Stimulated activated CD8-positive, alpha-beta memory T cell treated with anti-CD3 and anti-CD28 coated beads, Interleukin-12 subunit alpha, Interleukin-12 subunit beta, amount 100 ng/mL, for 24 hours (primary cell): Measurements from ENCODE around the gene PAN3.
"Not testable (repeated sequence)": the region's sequence is repeated elsewhere in the genome, so short reads cannot be mapped to it uniquely, and the experiment has no call there.

ENCODE experiments used
- DNase-seq: peaks from one replicate; pipeline ENCODE4 v3.0.0-alpha.2; 2020; ENCODE audit errors: extremely low read depth

The PAN3 gene

DNA sequence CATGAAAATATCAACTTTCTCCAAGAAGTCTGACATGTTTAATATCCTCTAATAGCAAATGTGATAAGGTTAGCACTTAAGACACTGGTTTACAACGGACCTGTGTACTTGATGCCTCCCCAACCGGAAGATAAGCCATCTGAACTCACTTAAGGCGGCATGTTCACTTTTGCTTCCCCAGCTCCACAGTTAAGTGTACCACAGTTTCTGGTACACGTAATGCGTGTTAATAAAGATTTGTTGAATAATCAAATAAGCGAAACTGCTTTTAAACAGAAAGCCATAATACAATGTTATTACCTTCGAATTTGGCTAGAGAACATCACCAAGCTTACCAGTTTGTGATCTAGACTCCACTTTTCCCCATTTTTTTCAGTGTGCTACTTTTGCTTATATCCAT, 1.4 kb upstream of the PAN3 start:
- DNase-seq: no peak

DNA sequence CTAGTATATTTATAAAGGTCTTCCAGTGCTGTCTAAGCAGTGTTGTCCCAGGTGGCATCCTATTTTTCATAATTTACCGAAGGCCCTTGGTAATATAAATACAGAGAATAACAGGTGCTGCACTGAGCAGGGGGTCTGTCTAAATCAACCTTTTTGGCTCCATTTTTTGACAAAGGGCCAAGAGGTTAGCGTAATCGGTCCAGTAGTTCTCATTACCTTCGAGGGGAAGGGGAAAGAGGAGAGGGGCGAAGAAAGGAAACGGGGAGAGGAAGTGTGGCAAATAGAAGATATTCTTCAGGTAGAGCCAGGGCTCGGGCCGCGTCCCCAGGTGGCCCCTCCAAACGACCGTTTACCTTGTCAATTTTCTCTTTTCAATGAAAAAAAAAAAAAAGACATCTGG, 749 bp upstream of the PAN3 start:
- no peak for DNase-seq

DNA sequence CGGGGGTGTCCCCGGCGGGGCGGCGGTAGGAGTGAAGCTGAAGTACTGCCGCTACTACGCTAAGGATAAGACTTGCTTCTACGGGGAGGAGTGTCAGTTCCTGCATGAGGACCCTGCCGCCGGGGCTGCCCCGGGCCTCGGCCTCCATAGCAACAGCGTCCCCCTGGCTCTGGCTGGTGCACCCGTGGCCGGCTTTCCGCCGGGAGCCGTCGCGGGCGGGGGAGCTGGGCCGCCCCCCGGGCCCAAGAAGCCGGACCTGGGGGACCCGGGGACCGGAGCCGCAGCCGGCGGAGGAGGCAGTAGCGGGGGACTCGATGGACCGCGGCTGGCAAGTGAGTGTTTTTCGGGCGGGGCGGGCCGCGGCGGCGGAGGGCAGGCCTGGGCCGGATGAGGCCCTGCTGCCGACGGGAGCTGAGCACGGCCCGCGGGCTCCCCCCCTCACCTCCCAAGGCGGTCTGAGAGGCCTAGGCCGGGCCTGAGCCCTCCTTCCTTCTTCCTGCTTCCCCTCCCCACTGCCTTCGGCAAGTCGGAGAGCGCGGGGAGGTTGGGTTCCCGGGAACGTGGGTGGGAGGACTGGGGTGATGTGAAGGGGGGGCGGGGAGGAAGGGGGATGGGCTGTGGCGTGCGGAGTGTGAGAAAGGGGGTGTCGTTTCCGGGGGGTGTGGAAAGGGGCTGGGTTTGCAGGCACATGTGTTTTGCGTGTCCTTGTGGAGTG, 568 bp downstream of the PAN3 start:
- peak; percentile 79 for DNase-seq

DNA sequence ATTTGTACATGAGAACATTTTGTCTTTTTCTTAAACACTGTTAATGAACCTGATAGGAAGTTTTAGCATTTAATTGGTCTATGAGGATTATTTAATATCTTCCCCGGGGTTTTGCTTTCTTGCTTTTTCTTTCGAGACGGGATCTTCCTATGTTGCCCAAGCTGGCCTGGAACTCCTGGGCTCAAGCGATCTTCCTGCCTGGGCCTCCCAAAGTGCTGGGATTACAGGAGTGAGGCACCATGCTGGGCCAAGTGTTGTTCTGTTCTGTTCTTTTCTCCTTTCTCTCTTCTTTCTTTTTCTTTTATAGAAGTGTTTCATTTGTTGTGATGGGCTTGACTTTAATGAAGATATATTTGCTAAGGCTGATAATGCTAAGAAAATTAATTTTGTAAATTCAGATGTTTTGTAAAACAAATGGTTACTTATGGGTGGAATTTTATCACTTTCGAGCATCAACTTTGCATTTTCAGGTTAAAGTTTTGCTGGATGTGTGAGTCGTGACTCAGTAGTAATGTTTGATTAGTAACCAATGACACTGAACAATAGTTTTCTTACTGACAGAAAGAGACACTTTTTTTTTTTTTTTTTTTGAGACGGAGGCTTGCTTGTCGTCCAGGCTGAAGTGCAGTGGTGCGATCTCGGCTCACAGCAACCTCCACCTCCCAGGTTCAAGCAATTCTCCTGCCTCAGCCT, 2.2 kb downstream of the PAN3 start:
- DNase-seq: no peak

DNA sequence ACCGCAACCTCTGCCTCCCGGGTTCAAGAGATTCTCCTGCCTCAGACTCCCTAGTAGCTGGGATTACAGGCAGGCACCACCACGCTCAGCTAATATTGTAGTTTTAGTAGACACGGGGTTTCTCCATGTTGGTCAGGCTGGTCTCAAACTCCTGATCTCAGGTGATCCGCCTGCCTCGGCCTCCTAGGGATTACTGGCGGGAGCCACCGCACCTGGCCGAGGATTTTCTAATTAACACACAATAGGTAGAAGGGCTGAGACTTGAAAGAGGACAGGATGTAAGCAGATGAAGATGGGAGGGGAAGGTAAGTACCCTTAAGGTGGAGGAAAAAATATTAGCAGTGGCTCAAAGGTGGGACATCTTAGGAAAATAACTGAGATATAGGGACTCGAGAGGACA, 3.2 kb downstream of the PAN3 start:
- DNase-seq: not testable (repeated sequence)

DNA sequence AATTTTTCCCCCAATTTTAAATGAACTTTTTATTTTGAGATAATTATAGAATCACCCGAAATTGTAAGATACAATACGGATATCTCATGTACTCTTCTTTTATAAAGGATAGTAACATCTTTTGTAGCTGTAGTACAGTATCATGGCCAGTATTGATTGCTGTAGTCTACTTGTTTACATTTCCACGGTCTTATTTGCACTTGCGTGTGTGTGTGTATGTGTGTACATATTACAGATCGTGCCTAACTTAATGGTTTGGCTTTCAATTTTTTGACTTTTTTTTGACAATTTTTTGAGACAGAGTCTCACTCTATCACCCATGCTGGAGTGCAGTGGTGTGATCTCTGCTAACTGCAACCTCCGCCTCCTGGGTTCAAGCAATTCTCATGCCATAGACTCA, 6.7 kb downstream of the PAN3 start:
- no peak for DNase-seq

DNA sequence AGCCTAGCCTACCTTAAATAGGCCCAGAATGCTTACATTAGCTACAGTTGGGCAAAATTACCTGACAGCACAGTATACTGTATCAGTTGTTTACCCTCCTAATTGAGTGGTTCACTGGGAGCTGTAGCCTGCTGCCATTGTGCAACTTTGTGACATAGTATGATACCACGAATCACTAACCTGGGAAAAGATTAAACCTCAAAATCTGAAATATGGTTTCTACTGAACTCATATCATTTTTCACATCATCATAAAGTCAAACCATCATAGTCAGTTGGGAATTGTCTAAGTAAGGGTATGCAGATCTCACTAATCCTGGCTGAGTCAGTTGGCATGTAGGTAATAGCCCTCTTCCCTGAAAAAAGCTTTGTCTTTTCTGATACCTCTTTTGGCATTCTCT, 9.2 kb downstream of the PAN3 start:
- no peak for DNase-seq

DNA sequence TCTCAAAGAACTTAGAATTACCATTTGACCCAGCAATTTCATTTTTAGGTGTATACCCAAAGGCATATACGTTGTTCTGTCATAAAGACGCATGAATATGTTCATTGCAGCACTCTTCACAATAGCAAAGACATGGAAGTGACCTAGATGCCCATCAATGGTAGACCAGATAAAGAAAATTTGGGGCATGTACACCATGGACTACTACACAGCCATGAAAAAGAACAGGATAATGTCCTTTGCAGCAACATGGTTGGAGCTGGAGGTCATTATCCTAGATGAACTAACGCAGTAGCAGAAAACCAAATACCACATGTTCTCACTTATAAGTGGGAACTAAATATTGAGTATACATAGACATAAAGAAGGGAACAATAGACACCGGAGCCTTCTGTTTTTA, 20.7 kb downstream of the PAN3 start:
- no peak for DNase-seq

DNA sequence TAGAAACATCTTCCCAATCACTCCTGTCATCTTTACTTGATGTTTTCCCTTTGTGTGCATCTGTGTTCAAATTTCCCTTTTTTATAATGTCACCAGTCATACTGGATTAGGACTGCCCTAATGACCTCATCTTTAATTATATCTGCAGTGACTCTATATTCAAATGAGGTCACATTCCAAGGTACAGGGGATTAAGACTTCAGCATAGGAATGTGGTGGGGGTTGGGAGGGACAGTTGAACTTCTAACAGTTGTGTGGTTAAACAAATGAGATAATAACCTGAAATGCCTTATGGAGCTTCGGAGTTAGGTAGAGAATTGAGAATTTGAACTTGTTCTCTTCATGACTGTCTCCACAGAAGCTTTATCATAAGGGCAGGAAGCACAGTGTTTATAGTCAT, 23.0 kb downstream of the PAN3 start:
- no peak for DNase-seq

DNA sequence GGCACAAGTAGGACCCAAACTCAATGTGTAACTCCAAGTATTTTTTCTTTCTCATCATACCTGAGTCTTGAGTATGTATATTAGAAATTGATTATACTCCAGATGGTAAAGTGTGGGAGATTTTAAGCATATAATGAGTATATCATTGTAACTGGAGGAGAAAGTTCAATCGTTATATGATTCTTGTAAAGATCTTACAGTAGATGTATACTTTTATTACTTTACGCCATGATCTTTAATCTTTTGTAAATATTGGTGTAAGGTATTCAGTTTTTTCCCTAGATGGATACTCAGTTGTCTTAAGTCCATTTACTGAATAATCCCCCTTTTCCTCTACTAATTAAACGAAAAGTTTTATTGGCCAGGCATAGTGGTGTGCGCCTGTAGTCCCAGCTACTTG, 25.2 kb downstream of the PAN3 start:
- DNase-seq: no peak

DNA sequence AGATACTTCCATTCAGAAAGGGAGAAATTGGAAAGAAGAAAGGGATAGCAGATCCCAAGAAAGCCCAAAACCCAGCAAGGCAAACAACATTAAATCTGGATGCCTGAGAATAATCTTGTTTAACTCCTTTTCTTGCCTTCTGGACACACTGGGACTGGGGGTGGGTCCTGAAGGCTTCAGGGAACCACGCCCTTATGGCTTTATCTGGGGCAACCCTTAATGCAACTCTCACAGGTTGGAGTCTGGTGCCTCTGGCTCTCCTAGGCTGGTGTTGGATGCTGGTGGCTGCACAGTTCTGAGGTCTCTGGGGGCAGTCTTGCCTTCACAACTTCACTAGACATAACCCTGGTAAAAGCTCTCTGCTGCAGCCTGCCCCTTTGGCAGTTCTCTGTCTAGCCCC, 27.9 kb downstream of the PAN3 start:
- DNase-seq: no peak

DNA sequence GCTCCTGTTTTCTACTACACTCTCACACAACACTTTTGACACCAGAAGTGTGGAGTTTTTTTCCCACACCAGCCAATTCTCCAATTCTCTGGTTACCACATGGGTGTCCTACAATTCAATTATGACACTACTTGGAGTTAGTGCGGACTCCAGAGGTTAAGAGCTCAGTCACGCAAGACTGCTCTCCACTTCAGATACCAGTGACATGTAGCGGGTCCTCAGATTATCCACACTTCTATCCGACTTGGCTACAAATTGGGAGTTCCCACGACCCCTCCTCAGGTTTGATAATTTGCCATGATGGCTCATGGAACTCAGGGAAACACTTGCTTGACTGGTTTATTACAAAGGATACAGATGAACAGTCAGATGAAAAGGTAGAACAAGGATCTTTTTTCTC, 32.9 kb downstream of the PAN3 start:
- DNase-seq: no peak

DNA sequence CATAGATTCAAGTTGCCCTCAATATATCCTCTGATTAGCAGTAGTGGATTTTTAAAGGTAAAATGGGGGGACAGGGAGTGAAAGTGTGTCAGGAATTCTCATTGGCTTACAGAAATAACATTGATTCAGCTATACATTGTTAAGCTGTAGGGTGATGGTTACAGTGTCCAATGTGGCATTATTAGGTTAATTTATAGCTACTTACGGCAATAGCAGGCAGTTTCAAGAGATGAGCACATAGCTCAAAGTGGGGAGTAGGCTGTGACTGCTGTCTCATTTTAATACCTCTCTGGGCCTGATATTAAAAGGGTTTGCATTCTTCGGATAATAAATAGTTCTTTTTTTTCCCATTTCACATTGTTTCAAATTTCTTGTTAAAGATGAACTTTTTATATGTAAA, 34.6 kb downstream of the PAN3 start:
- no peak for DNase-seq

DNA sequence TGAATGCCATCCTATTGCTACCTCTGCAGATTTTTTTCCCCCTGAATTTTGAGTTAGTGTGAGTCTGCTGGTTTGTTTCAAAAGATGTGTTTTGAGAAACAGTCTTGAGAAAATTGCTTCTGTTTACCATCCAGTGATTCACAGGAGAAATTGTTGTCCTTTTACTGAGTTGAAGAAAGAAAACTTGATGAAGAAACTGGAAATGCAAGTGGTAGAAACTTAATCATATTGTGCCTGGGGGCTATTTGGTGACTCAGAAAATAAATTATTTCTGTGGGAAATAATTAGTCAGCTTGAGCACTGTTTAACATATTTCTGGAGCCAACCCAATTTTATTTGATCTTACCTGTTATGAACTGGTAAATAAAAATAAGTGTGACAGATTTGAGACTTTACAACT, 35.4 kb downstream of the PAN3 start:
- DNase-seq: no peak

DNA sequence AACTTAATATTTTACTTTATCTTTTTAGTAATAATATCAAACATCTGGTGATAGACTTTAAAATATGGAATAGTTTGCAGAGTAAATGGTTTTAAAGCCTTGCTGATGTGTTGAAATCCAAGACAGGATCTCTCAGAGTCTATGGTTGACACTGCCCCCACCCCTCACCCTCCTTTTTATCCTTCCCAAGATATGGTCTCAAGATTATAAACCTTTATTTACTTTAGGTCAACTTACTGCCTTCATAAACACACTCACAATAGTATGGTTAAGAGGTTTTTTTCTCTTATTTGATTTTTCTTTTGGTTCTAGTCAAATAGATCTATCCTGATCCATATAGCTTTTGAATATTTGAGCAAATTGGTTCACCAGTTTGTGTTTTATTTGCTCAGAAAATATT, 39.0 kb downstream of the PAN3 start:
- DNase-seq: no peak

DNA sequence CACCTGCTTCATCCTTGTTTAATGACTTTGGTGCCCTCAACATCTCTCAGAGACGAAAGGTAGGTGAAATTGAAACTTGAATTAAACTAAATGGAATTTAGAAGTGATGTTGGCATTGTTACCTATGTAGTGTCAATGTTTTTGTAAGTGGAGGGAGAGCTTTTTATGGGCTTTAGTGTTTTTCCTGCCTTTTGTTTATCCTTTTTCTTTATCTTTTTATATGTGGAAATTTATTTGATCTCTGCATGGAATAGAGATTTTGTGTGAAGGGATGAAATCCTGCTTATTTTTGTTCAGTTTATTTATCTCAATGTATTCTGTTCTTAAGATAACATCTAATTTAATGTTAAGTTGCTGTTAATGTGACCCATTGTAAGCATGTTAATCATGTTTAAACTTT, 39.5 kb downstream of the PAN3 start:
- DNase-seq: no peak

DNA sequence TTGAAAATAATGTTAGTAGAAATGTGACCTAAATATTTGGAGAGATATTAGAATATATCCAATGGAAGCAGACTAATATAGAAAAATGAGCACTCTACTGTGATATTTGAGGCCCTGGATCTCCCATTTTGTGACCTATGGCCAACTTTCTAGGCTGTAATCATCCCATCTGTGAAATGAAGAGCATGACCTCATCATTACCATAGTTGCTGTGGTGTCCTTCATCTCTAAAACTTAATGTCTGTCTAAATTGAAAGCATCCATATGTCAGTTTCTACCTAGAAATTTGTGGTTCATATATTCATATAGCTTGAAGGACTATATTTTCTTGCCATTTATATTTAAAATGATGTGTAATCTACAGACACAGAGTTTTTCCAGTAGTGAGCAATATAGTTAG, 41.6 kb downstream of the PAN3 start:
- no peak for DNase-seq

DNA sequence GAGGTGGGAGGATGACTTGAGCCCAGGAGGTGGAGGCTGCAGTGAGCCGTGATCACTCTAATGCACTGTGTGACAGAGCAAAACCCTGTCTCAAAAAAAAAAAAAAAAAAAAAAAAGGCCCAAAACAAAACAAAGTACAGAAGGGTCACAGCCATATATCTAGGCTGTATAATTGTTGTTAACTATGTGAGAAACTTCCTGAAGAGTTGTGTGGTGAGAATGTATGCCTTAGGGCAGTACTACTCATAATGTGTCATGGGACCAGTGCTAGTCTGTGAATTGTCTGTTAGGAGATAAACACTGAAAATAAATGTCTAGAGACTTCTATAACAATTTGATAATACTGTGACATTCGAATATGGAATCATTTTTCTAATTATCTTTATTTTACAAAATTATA, 43.1 kb downstream of the PAN3 start:
- no peak for DNase-seq

DNA sequence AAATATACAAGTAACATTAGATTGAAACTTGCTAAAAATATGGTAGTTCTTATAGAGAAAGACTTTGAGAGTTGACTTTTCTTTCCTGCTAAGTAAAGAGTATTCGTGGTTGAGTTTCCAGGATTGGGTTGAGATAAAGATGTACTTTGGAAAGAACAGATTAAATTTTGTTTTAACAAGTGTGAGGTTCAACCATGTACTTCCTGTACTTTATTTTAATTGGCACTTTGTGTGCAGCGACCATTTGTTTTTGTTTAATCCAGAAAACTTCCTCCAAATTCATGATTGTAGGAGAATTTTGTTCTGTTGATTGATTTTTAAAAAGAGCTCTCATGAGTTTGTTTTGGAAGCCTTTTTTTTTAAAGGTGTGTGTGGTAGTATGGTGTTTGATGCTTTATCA, 46.9 kb downstream of the PAN3 start:
- no peak for DNase-seq

DNA sequence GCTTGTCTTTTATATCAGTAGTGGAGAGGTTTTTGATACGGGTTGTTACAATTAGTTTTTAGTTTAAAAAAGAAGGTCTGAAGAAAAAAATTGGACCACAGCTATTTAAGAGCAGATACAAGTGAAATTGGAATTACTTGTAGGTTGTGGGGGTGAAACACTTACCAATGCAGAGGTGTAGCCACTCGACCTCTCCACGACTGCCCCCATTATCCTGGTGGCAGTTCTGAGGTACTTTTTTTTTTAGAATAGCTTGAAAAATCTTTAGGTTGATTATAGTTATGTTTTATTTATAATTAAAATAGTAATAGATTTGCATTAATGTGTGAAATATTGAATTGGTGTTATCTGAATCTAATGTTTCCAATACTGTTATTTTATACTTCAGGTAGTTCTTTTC, 60.7 kb downstream of the PAN3 start:
- DNase-seq: no peak

DNA sequence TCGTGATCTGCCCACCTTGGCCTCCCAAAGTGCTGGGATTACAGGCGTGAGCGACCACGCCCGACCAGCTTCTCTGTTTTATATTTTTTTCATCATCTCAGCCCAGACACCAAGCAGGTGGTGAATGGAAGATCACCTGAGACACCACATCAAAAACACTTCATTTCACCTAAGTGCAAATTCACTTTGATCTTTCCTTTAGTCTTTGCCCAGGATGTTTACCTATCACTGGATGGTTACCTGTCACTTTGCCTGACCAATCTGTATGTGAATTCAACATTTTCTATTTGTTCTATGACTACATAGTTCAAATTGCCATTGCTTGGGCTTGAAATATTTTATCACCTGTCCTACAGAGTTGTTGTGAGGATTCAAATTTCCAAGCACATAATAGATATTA, 65.7 kb downstream of the PAN3 start:
- no peak for DNase-seq

DNA sequence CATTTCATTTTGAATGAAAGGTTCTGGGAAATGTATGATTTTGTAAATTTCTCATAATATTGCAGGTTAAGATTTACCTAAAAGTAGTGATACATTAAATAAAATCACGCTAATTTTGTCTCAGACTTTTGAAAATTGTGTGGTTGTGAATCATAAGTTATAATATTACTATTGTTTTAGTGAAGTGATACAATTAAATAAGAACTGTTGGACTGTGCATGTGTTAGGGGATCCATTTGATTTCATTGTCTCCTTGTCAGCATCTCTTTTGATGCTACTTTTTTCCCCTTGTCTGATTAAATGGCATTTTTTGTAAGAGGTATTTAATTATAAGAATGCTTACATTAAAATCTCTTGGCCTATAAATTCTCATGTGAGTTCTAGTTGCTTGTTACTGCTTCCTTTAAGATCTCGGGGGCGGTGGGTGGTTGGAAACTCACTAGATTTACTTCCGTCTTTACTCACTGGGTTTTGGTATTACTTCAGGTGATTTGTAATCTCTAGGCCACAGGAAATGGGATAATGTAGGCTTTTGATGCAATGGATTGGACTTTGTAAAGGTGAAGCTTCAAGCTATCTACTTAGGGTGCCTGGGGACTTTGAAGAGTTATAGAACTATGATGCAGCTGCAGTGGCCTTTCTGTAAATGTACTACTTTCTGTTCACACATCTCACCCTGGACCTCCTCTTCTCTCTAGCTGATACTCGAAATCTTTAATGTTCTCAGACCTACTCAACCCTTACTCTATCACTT, 66.5 kb downstream of the PAN3 start:
- peak; percentile 8 for DNase-seq

DNA sequence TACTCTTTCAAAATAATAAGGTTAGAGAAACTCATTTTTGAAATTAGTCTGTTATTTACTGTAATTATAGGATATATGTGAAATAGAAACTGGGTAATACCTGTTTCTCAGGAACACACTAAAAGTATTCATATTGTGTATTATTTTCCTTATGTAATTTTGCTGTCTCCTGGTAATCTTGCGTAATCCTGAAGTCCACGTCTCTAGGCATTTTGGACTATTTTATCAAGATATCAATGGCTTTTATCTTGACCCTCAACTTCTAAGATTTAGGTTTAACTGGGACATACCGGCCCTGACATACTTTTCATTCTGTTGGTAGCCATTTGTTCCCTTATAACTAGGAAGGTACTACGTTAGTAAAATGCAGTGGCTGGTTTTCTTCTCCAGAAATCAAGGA, 80.3 kb downstream of the PAN3 start:
- DNase-seq: no peak
